SIG-M5 (cell line): ENCODE results near the gene OSTF1.
A peak's percentile ranks its signal among the peaks of the same experiment; 100 is the strongest.

ENCODE experiments used
- DNase-seq: peaks from one replicate; lab custom pipeline; 2025; lab: John Stamatoyannopoulos, UW

OSTF1 gene

GRCh38 chr9:75085640-75086039, 2.7 kb upstream of the OSTF1 start:
- no peak for DNase-seq

- DNase-seq, result no peak
Observed at GRCh38 chr9:75086541-75087288, 1.6 kb upstream of the OSTF1 start.

DNA sequence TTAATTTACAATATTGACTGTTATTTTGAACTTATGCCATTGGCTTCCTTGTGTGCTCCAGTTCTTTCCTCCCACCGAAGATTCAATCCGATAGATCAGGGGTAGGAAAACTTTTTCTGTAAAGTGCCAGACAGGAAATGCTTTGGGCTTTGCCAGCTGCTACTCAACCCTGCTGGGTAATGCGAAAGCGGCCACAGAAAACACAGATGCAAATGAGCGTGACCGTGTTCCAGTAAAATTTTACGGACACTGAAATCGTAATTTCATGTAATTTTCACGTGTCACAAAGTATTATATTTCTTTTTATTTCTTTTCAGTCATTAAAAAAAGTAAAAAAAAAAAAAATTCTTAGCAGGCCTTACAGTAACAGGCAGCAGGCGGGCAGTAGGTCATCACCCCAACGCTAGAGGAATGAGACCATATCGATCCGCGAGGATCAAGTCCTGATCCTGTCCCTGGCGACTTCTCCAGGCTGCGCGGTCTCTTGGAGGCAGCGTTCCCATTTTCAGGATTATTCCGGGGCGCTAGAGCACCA, 958 bp upstream of the OSTF1 start:
- no peak for DNase-seq

GRCh38 chr9:75088646-75089372, 495 bp downstream of the OSTF1 start:
- DNase-seq, result peak; percentile 48

GRCh38 chr9:75089373-75089766, 1.1 kb downstream of the OSTF1 start:
- no peak for DNase-seq

DNA sequence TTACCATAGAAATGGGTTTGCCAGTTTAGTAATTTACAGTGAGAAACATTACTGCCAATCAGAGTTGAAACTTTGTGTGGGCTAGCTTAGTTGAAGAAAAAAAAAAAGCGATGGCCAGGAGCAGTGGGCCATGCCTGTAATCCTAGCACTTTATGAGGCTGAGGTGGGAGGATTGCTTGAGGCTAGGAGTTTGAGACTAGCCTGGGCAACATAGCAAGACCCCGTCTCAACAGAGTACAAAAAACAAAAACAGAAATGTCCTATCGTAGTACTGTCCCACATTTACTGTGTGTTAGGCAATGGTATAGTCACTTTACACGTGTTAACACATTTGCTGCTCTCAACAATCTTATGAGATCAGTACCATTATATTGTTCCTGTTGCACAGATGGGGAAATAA, 2.3 kb downstream of the OSTF1 start:
- DNase-seq, result no peak

DNA sequence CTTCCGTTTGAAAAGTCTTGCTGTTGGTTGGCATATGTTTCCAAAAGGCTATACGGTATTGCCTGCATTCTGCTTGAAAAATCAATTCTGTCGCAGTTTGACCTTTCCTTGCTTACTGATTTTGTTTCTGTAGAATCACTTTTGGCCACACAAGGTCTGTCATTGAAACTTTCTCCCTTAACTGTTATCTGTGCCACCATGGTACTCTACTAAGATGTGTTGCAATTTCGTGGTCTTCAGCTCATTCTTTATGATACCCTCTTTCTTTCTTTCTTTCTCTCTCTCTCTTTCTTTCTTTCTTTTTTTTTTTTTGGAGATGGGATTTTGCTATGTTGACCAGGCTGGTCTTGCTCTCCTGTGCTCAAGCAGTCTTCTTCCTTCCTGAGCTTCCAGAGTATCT, 4.5 kb downstream of the OSTF1 start:
- no peak for DNase-seq

DNA sequence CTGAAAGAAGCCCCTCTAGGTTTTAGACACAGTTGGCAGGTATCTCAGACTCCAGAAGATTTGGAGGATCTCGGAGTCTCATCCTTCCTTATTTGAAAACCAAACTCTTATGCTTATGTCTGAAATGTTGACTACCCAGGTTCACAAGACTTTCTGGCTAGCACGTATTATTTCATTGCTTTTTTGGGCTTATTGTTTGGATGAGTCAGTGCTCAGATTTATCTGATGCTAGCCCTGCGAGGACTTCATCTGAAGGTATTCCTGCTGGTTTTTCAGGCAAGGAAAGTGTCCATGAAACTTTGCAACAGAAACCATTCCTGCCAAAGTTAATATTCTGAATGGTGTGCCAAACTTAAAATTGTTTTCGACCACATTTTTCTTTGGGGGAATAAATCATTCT, 8.5 kb downstream of the OSTF1 start:
- no peak for DNase-seq

- DNase-seq, result no peak
Observed at GRCh38 chr9:75101004-75101588, 12.8 kb downstream of the OSTF1 start.

- DNase-seq, result no peak
Observed at GRCh38 chr9:75102177-75102790, 14.0 kb downstream of the OSTF1 start.

DNA sequence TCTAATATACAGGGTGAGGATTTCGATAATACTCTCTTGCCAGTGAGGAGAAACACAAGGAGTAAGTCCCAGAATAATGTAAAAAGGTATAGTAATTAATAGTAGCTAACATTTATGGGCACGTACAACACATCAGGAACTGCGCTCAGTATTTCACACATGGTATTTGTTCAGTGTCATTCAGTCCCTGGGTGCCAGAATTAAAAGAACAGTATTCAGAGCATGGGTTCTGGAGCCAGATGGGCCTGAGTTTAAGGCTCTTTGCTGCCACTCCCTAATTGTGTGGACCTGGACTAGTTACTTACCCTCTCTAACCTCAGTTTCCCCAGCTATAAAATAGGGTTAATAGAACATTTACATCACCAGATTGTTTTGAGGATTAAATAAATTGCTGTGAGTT, 16.3 kb downstream of the OSTF1 start:
- DNase-seq, result no peak

GRCh38 chr9:75105019-75105540, 16.8 kb downstream of the OSTF1 start:
- no peak for DNase-seq

DNA sequence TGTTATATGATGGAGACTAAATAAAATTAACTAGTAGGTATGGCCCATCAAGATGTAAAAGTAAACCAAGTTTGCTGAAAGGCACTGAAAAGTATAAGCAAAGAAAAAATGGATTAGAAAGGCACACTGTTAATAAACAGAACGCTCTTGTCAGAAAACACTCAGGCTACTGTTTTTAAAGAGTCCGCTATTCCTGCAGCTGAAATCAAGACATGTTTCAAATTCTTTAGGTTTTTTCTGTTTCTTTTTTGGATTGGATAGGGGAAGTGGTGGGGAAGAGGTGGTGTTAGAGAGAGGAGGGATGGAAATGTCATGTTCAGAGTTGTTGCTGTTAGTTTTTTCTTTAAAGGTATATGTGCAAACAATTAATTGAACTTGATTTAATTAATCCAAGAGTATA, 17.5 kb downstream of the OSTF1 start:
- DNase-seq, result no peak

GRCh38 chr9:75106857-75107256, 18.5 kb downstream of the OSTF1 start:
- no peak for DNase-seq

DNA sequence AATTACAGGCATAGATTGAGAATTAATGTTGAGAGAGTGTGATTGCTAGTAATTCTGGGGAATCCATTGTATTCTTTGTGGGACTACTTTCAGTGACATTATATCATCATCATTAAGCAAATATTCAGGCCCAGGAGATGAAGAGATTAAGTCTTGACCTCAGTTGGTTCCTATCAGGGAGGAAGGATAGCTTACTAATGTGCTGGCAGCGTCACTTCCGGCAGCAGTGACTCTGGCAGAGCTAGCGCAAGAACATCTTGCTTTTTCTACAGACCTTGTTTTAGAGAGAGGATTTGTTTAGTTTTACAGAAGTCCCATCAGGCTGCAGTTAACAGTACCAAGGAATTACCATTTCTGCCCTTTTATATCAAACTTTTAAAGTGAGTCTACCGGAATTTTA, 20.3 kb downstream of the OSTF1 start:
- DNase-seq, result no peak

DNA sequence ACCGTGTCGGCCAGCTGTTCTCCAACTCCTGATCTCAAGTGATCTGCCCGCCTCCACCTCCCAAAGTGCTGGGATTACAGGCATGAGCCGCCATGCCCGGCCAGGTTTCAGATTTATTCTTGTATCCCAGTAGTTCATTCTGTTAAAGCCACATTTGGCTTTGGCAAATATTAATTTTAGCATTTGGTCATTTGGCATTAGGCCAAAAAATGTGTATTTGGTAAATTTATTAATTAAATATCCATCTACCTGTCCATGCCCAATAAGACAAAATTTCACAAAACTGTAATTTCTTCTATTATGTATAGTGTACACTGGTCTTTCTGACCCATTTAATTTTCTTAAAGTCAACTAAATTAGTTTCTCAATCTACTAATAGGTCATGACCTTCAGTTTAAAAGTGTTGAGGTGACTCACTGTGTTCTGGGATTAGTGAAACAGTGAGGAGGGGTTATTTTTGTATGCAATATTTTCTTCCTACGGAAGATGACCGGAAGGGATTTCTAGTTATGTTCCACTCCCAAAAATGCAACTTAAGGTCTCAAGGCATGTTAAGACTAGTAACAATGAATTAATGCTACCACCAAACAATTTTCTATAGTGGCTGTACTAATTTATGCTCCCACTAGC, 21.0 kb downstream of the OSTF1 start:
- DNase-seq, result no peak

DNA sequence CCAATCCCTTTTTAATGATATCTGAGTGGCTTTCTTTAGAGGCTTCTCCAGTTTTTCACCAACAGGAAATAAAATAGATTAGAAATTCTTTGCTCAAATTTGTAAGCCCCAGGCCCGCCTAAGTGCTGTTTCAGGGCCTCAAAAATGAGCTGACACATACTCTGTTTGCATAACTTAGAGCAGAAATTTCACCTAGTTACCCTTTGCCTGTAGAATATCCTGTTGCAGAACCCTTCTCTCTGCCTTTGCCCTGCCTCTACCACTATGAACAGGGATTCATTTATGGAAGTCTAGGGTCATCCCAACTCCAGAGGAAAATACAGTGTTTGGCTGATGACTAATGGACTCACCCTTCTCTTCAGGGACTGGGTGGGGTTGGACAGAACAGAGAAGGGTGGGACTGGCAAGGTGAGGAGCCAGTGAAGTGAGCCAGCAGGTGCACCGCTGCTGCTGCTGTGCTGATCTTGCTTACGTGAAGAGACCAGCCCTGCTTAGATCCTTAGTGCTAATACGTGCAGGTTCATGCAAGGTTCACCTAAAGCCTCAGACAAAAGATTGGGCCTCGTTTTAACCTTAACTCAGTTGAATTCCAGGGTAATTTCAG, 22.8 kb downstream of the OSTF1 start:
- DNase-seq, result no peak

GRCh38 chr9:75112789-75113188, 24.5 kb downstream of the OSTF1 start:
- no peak for DNase-seq

DNA sequence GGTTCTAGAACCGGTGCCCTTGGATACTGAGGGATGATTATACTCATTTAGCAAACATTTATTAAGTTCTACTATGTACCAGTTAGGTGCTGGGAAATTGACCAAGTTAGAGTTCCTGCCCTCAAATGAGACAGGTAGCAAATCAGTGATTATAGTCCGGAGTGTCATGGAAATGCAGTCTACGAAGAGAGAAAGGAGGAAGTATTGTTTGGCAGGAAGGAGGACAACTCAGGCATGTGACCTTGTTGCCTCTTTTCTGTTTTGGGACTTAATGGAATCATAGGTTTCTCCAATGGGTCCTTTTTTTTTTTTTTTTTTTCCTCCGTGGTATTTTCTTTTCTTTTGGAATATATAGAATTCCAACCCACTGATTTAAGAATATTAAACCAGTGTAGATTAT, 28.0 kb downstream of the OSTF1 start:
- no peak for DNase-seq

GRCh38 chr9:75117564-75117963, 29.2 kb downstream of the OSTF1 start:
- no peak for DNase-seq

GRCh38 chr9:75120686-75121085, 32.4 kb downstream of the OSTF1 start:
- no peak for DNase-seq
